ENCODE results near the gene KCNJ12. TPM values are rescaled to one million over a fixed set of nuclear protein-coding genes. Genes with fewer than 3 reads are reported as not detected.
"Not testable (repeated sequence)": the region's sequence is repeated elsewhere in the genome, so short reads cannot be mapped to it uniquely, and the experiment has no call there.

KCNJ12 gene
- total and polyA plus RNA-seq, 2 of the 4 experiments (the other 2 are of a cell fraction) = under 0.01 to 0.10 TPM

DNA sequence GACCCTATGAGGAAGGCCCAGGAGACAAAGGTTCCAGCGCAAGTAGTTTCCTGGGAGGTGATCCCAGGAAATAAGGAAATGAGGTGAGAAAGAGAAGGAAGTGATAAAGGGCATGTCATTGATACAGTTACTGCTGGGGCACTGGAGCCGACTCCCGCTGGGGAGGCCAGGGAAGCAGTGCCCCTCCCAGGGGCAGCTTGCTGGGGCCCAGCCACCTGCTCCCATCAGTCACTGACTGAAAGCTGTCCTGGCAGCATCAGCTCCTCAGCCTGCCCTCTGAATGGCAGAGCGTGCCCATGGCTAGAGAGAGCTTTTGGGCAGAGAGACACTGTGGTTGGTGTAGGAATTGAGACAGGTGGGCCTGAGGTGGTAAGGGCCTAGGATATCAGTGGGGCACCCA, 33.2 kb downstream of the KCNJ12 start:
- H3K79me1 ChIP-seq (ENCODE audit: low read depth in 1 of 2, low read length in 2 of 2); H3K36me3 ChIP-seq (ENCODE audit: control insufficient read depth, insufficient read depth, low read length); H2BK5ac ChIP-seq (ENCODE audit: low read depth, low read length, poor library complexity, severe bottlenecking); H4K8ac ChIP-seq (ENCODE audit: low read depth in 2 of 2, low read length in 2 of 2); H3K27ac ChIP-seq (ENCODE audit: insufficient read depth, low read length); H3K27me3 ChIP-seq (ENCODE audit: control insufficient read depth, insufficient read depth, low read length); DNase-seq; dilution Hi-C loops (cut with HindIII; ENCODE audit: low sequenced_read_pairs, unreplicated experiment); H3K56ac ChIP-seq (ENCODE audit: extremely low read depth, insufficient read depth, low read length); H2BK20ac ChIP-seq (ENCODE audit: low read depth, low read length); POLR2A ChIA-PET (ENCODE audit: unreplicated experiment); CTCF ChIA-PET; H4K20me1 ChIP-seq (ENCODE audit: insufficient read depth, low read length); H3K14ac ChIP-seq (replicated peaks; ENCODE audit: low read depth, low read length); H3K9ac ChIP-seq (ENCODE audit: low read depth, low read length); H3K4ac ChIP-seq (ENCODE audit: low read depth, low read length); BruUV-seq (replicated peaks); H2BK15ac ChIP-seq (ENCODE audit: low read depth, low read length); ATAC-seq (ENCODE audit: low read depth); H3K9me1 ChIP-seq (ENCODE audit: insufficient read depth, low read length); H2BK120ac ChIP-seq (ENCODE audit: low read depth, low read length); H2AK9ac ChIP-seq (replicated peaks; ENCODE audit: low read depth, low read length, poor library complexity); intact Hi-C loops (cut with micrococcal nuclease); H3K4me2 ChIP-seq (ENCODE audit: low read depth, low read length); H4K91ac ChIP-seq (ENCODE audit: insufficient read depth, low read depth, low read length); H2AFZ ChIP-seq (replicated peaks; ENCODE audit: low read length, poor library complexity); H3K4me3 ChIP-seq (ENCODE audit: insufficient read depth, low read depth, low read length); H3K4me1 ChIP-seq (ENCODE audit: control insufficient read depth, insufficient read depth, low read length); H2AK5ac ChIP-seq (ENCODE audit: low read depth, low read length); H3K23ac ChIP-seq (ENCODE audit: low read depth, low read length); H3K9me3 ChIP-seq (ENCODE audit: control insufficient read depth, insufficient read depth, low read length); H4K5ac ChIP-seq (ENCODE audit: low read depth, low read length); in situ Hi-C loops (cut with MboI; ENCODE audit: low sequenced_read_pairs); H3K18ac ChIP-seq (ENCODE audit: low read depth, low read length): not testable (repeated sequence)
- WGBS, 2 experiments (ENCODE audit: extremely low coverage in 2 of 2, insufficient read length in 1 of 2) = no CpG with 5 or more reads among the region's 4 CpGs

DNA sequence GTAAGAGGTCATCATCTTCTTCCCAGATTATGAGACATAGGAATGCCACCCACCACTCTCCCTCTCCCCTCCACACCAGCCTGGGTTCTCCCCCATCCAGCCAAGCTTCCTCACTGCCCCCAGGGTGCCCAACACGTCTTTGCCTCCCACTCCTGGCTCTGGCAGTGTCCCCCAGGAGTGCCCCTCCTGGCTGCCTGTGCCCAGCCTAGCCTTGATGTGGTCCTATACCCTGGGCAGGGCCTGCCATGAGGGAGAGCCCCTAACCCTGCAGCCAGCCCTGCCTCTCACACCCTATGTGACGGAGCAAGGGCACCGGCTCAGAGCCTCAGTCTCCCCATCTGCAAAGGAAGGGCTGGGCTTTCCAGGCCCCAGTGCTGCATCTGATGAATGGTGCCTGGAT, 33.8 kb downstream of the KCNJ12 start:
- H3K9me1 ChIP-seq (ENCODE audit: insufficient read depth, low read length); POLR2A ChIA-PET (ENCODE audit: unreplicated experiment): not testable (repeated sequence)
- 50% methylated on average over 1 of the region's 3 CpGs; no CpG with 5 or more reads in 1 of the 2 experiments for WGBS, 2 experiments (ENCODE audit: extremely low coverage in 2 of 2, insufficient read length in 1 of 2)

More for the DNA sequence above, 33.8 kb downstream of the KCNJ12 start:
- H2BK20ac ChIP-seq (ENCODE audit: low read depth, low read length); H3K23ac ChIP-seq (ENCODE audit: low read depth, low read length); H3K27me3 ChIP-seq (ENCODE audit: control insufficient read depth, insufficient read depth, low read length); H3K18ac ChIP-seq (ENCODE audit: low read depth, low read length); H3K4me1 ChIP-seq (ENCODE audit: control insufficient read depth, insufficient read depth, low read length); H3K4me2 ChIP-seq (ENCODE audit: low read depth, low read length); in situ Hi-C loops (cut with MboI; ENCODE audit: low sequenced_read_pairs); intact Hi-C loops (cut with micrococcal nuclease); CTCF ChIA-PET; H2AK9ac ChIP-seq (replicated peaks; ENCODE audit: low read depth, low read length, poor library complexity); H2AK5ac ChIP-seq (ENCODE audit: low read depth, low read length); dilution Hi-C loops (cut with HindIII; ENCODE audit: low sequenced_read_pairs, unreplicated experiment); H3K9me3 ChIP-seq (ENCODE audit: control insufficient read depth, insufficient read depth, low read length); H3K14ac ChIP-seq (replicated peaks; ENCODE audit: low read depth, low read length); H2BK15ac ChIP-seq (ENCODE audit: low read depth, low read length); H3K56ac ChIP-seq (ENCODE audit: extremely low read depth, insufficient read depth, low read length); H2BK5ac ChIP-seq (ENCODE audit: low read depth, low read length, poor library complexity, severe bottlenecking); H3K79me1 ChIP-seq (ENCODE audit: low read depth in 1 of 2, low read length in 2 of 2); H4K8ac ChIP-seq (ENCODE audit: low read depth in 2 of 2, low read length in 2 of 2); BruUV-seq (replicated peaks); H4K20me1 ChIP-seq (ENCODE audit: insufficient read depth, low read length); H2BK120ac ChIP-seq (ENCODE audit: low read depth, low read length); H3K9ac ChIP-seq (ENCODE audit: low read depth, low read length); H3K27ac ChIP-seq (ENCODE audit: insufficient read depth, low read length); H2AFZ ChIP-seq (replicated peaks; ENCODE audit: low read length, poor library complexity); H3K36me3 ChIP-seq (ENCODE audit: control insufficient read depth, insufficient read depth, low read length); H3K4me3 ChIP-seq (ENCODE audit: insufficient read depth, low read depth, low read length); H4K91ac ChIP-seq (ENCODE audit: insufficient read depth, low read depth, low read length); ATAC-seq (ENCODE audit: low read depth); H3K4ac ChIP-seq (ENCODE audit: low read depth, low read length); DNase-seq; H4K5ac ChIP-seq (ENCODE audit: low read depth, low read length): not testable (repeated sequence)
